T-helper 2 cell (primary cell): ENCODE data around the gene MIPEP.
A peak's percentile ranks its signal among the peaks of the same experiment; 100 is the strongest.

Source experiments
- DNase-seq, 5 experiments: peaks; one replicate each; pipeline versions ENCODE4 v3.0.0 to v3.0.0-alpha.2; 2012 to 2022

The MIPEP gene

GRCh38 chr13:23851106-23851505 is 38.1 kb downstream of the MIPEP start:
- DNase-seq = no peak

DNA sequence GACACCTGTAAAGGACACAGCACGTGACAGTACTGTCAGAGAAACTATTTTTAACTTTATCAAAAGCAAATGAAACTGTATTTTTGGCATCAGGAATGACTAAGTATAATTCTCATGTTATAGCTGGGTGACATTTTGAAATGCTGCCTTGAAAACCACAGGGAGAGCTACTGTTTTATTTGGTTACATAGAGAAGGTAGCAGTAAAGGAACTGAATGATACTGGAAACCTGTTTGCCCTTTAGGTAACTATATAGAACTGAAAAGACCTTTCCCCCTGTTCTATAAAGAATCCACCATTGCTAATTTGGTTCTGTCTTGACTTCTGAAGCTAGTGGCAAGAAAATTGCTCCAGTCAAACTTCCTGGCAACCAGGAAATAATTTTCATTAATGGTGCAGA is 39.1 kb downstream of the MIPEP start:
- no peak for DNase-seq

- no peak for DNase-seq
Measured at GRCh38 chr13:23849670-23850069, 39.5 kb downstream of the MIPEP start.

GRCh38 chr13:23848646-23849141 is 40.5 kb downstream of the MIPEP start:
- DNase-seq = no peak

- no peak for DNase-seq
Measured at GRCh38 chr13:23848019-23848418, 41.2 kb downstream of the MIPEP start.

- no peak for DNase-seq
Measured at GRCh38 chr13:23847497-23847896, 41.7 kb downstream of the MIPEP start.

DNA sequence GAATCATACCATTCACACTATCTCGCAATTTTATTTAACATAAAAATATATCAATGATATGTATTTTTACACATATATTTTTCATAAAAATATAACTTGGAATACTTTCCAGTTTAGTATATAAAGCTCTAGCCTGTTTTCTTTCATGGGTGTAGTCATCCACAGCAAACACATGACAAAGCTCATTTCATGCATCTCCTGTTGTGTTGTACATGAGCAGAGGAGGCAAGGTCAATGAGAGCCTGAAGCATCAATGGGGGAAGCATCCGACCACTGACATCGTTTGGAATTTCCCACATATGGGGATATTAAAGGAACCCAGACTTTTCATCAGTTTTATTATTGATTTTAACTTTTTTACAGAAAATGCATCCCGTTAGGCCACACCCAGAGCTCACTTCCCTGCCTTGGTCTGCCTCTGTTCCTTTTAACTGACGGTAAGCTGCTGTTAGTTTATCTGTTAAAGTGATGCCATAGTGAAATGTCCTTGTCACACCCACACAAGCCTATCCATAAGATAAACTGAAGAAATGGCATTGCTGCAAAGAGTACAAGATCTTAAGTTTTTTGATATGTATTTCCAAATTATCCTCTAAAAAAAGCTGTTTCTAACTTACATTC is 44.0 kb downstream of the MIPEP start:
- DNase-seq = no peak

DNA sequence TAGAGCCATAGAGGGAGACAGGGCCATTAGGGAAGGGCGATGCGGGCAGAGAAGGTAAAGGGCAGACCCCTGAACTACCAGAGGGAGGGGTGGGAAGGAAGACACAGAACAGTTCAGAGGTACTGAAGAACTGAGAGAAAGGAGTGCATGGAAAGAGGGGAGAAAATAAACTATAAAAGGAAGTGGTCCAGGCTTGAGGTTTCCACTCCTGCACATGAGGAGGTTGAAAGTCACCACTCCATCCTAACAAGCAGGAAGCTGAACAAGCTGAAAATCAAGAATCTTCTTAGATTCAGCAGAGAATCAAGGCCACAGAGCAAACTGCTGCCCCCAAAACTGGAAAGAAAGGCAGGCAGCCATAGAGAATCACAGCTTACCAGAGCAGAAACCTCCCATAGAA is 45.1 kb downstream of the MIPEP start:
- peak in 1 of 5 experiments; percentile 30 for DNase-seq

GRCh38 chr13:23843436-23843835 is 45.8 kb downstream of the MIPEP start:
- no peak for DNase-seq

GRCh38 chr13:23842406-23842805 is 46.8 kb downstream of the MIPEP start:
- DNase-seq = no peak

DNA sequence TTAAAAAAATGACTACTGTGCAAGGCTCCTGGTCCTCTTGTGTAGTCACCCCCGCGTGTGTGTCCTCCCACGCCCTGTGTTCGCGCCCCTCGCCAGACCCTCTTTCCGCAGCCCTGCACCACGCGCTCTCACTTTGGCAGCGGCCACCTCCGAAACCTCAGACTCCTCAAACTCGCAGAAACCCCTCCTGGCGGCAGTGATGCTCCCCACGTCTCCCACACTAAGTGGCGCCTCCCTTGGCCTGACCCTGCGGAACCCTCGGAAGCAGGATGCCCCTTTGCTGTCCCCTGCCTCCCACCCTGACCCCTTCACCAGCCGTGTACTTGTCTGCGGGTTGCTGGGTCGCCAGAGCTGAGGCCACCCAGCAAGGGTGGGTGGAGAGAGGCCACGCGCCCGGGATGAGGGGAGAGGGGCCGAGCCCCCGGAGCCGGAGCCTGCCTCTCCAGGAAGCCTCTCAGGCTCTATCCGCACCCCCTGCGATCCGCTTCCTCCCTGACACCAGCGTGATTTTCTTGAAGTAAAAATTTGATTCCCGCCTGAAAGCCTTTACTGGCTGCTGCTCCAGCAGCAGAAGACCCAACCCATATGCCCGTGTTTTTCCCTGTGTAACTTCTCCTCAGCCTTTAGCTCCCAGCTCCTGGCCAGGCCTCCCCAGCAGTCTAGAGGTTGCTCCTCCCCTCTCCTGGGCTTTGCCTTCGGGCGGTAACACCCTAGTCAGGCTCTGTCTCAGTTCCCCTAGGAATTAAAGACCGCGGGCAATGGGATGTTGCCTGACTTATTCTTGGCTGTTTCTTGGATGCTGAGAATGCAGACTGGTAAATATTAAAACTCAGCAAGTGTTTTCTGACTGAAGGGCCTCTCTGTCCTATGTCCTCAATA is 55.2 kb downstream of the MIPEP start:
- DNase-seq = no peak

DNA sequence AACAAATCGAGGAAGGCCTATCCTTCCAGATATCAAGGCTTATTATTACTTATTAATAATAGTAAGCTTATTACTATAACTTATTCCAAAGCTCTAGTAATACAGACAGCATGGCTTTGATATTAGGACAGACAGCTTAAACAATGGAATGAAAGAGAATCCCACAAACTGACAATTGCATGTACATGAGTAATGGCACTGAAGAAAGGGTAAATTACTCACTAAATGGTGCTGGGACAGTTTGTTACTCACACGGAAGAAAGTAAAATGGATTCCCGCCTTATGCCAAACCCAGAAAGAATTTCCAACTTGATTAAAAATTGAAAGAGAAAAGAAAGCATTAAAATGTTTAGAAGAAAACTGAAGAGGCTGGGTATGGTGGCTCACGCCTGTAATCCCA is 60.3 kb downstream of the MIPEP start:
- DNase-seq = no peak

GRCh38 chr13:23828086-23828485 is 61.1 kb downstream of the MIPEP start:
- DNase-seq = no peak

DNA sequence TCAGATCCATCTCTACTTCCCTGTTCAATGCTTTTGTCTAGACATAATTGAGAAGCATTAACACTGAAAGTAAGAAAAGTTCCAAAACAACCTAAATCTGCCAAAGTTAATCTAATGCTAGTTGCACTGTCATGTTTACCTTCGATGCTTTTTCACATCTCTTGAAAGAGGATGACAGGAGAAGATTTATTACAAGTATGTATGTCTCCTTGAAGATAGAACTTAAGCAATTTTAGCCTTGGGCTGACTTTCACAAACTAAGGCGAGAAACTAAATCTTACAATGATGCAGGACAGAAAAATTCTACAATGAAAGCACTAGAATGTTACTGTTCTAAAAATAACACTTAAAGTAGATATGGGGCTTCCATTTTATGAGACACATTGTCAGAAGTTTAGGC is 64.0 kb downstream of the MIPEP start:
- no peak for DNase-seq

GRCh38 chr13:23824371-23824770 is 64.8 kb downstream of the MIPEP start:
- no peak for DNase-seq

DNA sequence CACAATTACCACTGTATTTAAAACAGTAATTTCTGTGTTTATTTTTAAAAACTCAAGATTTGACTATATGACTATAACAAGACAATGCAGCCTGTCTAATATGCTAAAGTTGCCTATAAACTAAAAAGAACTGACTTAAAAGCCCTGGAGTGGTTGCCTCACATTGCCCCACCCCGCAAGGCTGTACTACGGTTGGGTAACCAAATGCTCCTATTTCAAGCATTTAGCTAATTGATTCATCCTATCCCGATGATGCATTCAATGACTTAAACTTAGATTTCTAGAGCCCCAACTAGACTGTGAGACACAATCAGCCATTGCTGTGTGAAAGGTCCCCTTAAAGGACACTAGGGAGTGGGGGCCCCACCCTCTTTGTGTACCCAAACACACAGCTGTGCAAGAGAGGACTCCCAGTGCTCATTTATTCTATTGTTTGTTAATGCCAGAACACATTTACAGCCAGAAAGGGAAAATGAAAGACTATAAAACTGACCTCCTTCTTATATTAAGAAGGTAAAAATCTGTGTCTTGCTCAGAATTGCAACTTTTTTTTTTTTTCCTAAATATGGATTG is 66.9 kb downstream of the MIPEP start:
- DNase-seq = no peak

DNA sequence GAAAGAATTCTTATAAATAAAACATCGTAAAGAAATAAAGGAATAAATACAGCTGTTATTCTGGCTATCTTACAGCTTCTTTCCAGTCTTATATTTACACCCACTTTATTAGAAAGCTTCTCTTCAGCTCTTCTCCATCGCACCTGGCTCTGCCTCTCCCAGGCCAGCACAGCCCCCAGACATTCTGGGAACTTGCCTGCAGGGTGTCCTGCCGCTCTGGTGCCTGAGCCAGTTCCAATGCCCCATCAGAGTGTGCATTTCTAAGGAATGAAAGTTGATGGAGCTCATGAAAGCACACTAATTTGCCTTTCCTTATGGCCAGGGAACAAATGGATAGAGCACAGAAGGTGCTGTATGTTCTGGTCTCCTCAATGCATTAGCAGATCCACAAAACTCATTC is 68.7 kb downstream of the MIPEP start:
- no peak for DNase-seq

GRCh38 chr13:23817830-23818229 is 71.4 kb downstream of the MIPEP start:
- DNase-seq = peak in 1 of 5 experiments; percentile 66

DNA sequence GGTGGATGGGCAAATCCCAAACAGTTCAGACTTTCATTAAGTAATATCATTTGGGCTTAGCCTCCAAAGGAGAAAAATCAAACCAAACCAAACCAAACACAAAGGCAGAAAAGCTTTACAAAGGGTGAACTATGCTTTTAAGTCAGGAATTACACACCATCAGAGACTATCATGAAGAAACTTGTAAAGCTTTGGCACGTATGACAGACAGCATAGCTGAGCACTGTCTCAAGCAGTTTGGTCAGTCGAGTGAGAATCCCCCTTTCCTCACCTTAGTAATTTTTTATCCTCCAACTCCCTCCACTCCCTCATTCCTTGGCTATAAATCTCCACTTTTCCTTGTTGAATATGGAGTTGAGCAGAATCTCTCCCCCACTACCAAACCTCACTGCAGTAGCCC is 72.1 kb downstream of the MIPEP start:
- no peak for DNase-seq

DNA sequence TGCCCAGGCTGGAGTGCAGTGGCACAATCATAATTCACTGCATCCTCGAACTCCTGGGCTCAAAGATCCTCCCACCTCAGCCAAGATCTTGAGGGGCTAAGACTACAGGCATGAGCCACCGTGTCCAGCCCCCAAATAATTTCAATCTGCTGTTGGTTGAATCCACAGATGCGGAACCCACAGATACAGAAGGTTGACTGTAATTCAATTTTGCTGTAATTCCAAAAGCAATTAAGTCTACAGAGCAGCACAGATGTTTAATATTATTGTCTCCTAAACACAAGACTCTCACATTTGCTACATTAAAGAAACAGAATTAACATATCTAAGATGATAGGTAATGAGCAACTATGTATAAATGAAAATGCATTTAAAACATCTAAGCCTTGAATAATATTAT is 75.6 kb downstream of the MIPEP start:
- no peak for DNase-seq

- DNase-seq = no peak
Measured at GRCh38 chr13:23811366-23812062, 77.7 kb downstream of the MIPEP start.

DNA sequence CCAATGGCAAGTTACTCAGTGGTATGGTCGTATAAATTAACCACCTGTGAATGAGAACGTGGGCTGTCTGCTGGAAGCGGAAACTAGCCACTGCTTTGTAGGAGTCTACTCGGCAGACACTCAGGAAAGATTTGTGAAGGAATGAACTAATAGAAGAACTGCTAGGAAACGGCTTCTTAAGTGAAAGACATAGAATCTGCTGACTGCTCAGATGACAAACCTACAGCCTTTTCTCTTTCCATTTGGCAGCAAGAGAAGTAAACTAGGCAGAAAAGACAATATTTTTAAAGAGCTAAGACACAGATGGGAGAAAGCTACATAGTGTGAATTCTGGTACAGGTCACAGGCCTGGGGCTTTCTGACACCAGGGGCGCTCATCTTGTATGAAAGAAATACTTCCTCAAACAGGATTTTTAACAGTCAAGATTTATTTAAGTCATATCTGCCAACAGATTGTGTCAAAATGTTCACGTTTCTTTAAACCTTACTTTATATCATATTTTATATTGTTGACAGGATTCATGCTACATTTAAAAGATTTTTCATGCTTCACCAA is 78.4 kb downstream of the MIPEP start:
- no peak for DNase-seq

- no peak for DNase-seq
Measured at GRCh38 chr13:23808803-23809202, 80.4 kb downstream of the MIPEP start.
